GM21723 (cell line): Measurements from ENCODE around the gene FBL.
"Not testable (repeated sequence)": the region's sequence is repeated elsewhere in the genome, so short reads cannot be mapped to it uniquely, and the experiment has no call there.

Experiments used
- ATAC-seq: cut with Tn5 transposase; IDR thresholded peaks from one replicate; pipeline ENCODE4 v1.9.1; 2021; ENCODE audit warnings: mild to moderate bottlenecking, moderate library complexity; ENCODE audit not compliant: unreplicated experiment

Gene FBL

GRCh38 chr19:39826311-39826945 is 19.8 kb downstream of the FBL start:
- no peak for ATAC-seq

- ATAC-seq = no peak
These were observed 20.6 kb downstream of the FBL start for GRCh38 chr19:39825531-39826076.

GRCh38 chr19:39825093-39825463 is 21.1 kb downstream of the FBL start:
- no peak for ATAC-seq

GRCh38 chr19:39824143-39825092 is 21.8 kb downstream of the FBL start:
- peak; percentile 91 for ATAC-seq

- ATAC-seq = no peak
These were observed 22.5 kb downstream of the FBL start for GRCh38 chr19:39823686-39824085.

- no peak for ATAC-seq
These were observed 25.5 kb downstream of the FBL start for GRCh38 chr19:39820696-39821095.

- no peak for ATAC-seq
These were observed 26.4 kb downstream of the FBL start for GRCh38 chr19:39819786-39820185.

- ATAC-seq = no peak
These were observed 27.5 kb downstream of the FBL start for GRCh38 chr19:39818626-39819097.

GRCh38 chr19:39817888-39818561 is 28.2 kb downstream of the FBL start:
- ATAC-seq = no peak

GRCh38 chr19:39816287-39817048 is 29.7 kb downstream of the FBL start:
- no peak for ATAC-seq

GRCh38 chr19:39814595-39814994 is 31.6 kb downstream of the FBL start:
- ATAC-seq = no peak

- not testable (repeated sequence) for ATAC-seq
These were observed 32.1 kb downstream of the FBL start for GRCh38 chr19:39814111-39814510.

GRCh38 chr19:39813264-39813993 is 32.8 kb downstream of the FBL start:
- ATAC-seq = no peak

GRCh38 chr19:39811064-39811463 is 35.1 kb downstream of the FBL start:
- no peak for ATAC-seq

GRCh38 chr19:39810424-39810823 is 35.8 kb downstream of the FBL start:
- no peak for ATAC-seq

- no peak for ATAC-seq
These were observed 36.8 kb downstream of the FBL start for GRCh38 chr19:39809368-39809767.

- not testable (repeated sequence) for ATAC-seq
These were observed 37.5 kb downstream of the FBL start for GRCh38 chr19:39808688-39809087.

GRCh38 chr19:39807846-39808364 is 38.3 kb downstream of the FBL start:
- no peak for ATAC-seq

- ATAC-seq = no peak
These were observed 41.1 kb downstream of the FBL start for GRCh38 chr19:39805104-39805503.

- no peak for ATAC-seq
These were observed 43.2 kb downstream of the FBL start for GRCh38 chr19:39802958-39803357.
